H1 (cell line): Measurements from ENCODE around the gene TNRC6B. TPM values are rescaled to one million over a fixed set of nuclear protein-coding genes. Genes with fewer than 3 reads are reported as not detected.

ENCODE experiments used
- CTCF ChIA-PET: fragments of 300-600 bp; sonication (Branson Sonifier 250); formaldehyde crosslinking; loops from one replicate; lab custom pipeline; 2021; ENCODE audit not compliant: partially characterized antibody; lab: Charles Lee
- POLR2A ChIA-PET: fragments of 300-600 bp; sonication (Branson Sonifier 250); formaldehyde crosslinking; loops from one replicate; lab custom pipeline; 2021; ENCODE audit warnings: inconsistent platforms; ENCODE audit not compliant: partially characterized antibody; lab: Charles Lee
- DNase-seq, 2 experiments: peaks; one replicate each; pipeline versions ENCODE4 v3.0.0 to v3.0.0-alpha.2; 2010 to 2022; ENCODE audit warnings: low spot score in 2 of 2, low read depth in 1 of 2, mixed read lengths in 1 of 2
- FAIRE-seq: peaks from 2 replicates; lab custom pipeline; 2011; peaks lifted over from hg19 to GRCh38; lab: Jason Lieb, UNC
- H2AFZ ChIP-seq: 2 replicates; pipeline ENCODE4 v1.8.1; 2012; ENCODE audit warnings: low read length, inconsistent platforms
- H2AK5ac ChIP-seq: 2 replicates; pipeline ENCODE4 v1.6.1; 2013; ENCODE audit warnings: low read depth, low read length
- H2BK120ac ChIP-seq: replicated peaks from 2 replicates; pipeline ENCODE3; 2013; ENCODE audit warnings: low read depth, low read length, inconsistent platforms
- H2BK12ac ChIP-seq: 2 replicates; pipeline ENCODE4 v1.6.1; 2013; ENCODE audit warnings: low read depth, low read length
- H2BK15ac ChIP-seq: 2 replicates; pipeline ENCODE4 v1.6.1; 2013; ENCODE audit warnings: low read length
- H2BK20ac ChIP-seq: 2 replicates; pipeline ENCODE4 v1.6.1; 2013; ENCODE audit warnings: low read length
- H2BK5ac ChIP-seq: 2 replicates; pipeline ENCODE4 v1.6.1; 2013; ENCODE audit warnings: low read depth, low read length
- H3K14ac ChIP-seq: 2 replicates; pipeline ENCODE4 v1.6.1; 2013; ENCODE audit warnings: inconsistent platforms; ENCODE audit not compliant: insufficient read length
- H3K18ac ChIP-seq: 2 replicates; pipeline ENCODE4 v1.6.1; 2013; ENCODE audit warnings: low read length; ENCODE audit errors: extremely low read depth
- H3K23ac ChIP-seq: 2 replicates; pipeline ENCODE4 v1.6.1; 2013; ENCODE audit warnings: inconsistent platforms; ENCODE audit not compliant: insufficient read length
- H3K23me2 ChIP-seq: 2 replicates; pipeline ENCODE4 v1.6.1; 2013; ENCODE audit warnings: low read depth, low read length
- H3K27ac ChIP-seq: 2 replicates; pipeline ENCODE4 v1.6.1; 2011; ENCODE audit warnings: low read depth, low read length, inconsistent platforms
- H3K27me3 ChIP-seq, 4 experiments: replicated peaks in 1 of 4; 1 replicate in 1 of 4; 2 replicates in 3 of 4; pipeline versions ENCODE4 v1.6.1 to v1.8.1; 2011 to 2013; ENCODE audit warnings: low read length in 3 of 4, mild to moderate bottlenecking in 3 of 4, inconsistent platforms in 2 of 4, mixed read lengths in 2 of 4, moderate library complexity in 1 of 4; ENCODE audit not compliant: control insufficient read depth in 3 of 4, insufficient read depth in 3 of 4; ENCODE audit errors: extremely low read depth in 1 of 4
- H3K36me3 ChIP-seq, 4 experiments: 2 replicates each; pipeline versions ENCODE4 v1.6.1 to v1.8.1; 2011 to 2013; ENCODE audit warnings: mild to moderate bottlenecking in 4 of 4, low read length in 3 of 4, moderate library complexity in 2 of 4, control low read depth in 1 of 4, inconsistent platforms in 1 of 4; ENCODE audit not compliant: insufficient read depth in 4 of 4, control insufficient read depth in 2 of 4
- H3K4ac ChIP-seq: replicated peaks from 2 replicates; pipeline ENCODE3; 2013; ENCODE audit warnings: low read length, low read depth, mixed read lengths, inconsistent platforms; ENCODE audit not compliant: insufficient read length
- H3K4me1 ChIP-seq, 4 experiments: replicated peaks in 1 of 4; 1 replicate in 1 of 4; 2 replicates in 3 of 4; pipeline versions ENCODE4 v1.6.1 to v1.8.1; 2011 to 2013; ENCODE audit warnings: low read length in 3 of 4, inconsistent platforms in 2 of 4, mixed read lengths in 1 of 4; ENCODE audit not compliant: insufficient read depth in 4 of 4, control insufficient read depth in 3 of 4
- H3K4me2 ChIP-seq, 2 experiments: 2 replicates each; pipeline versions ENCODE4 v1.6.1 to v1.8.1; 2011 to 2013; ENCODE audit warnings: low read depth in 2 of 2, low read length in 2 of 2, control low read depth in 1 of 2, inconsistent platforms in 1 of 2, mild to moderate bottlenecking in 1 of 2; ENCODE audit not compliant: insufficient read depth in 1 of 2
- H3K4me3 ChIP-seq, 4 experiments: fragments of 200-600, 300-600 bp in 1 of 4; sonication (generic), shearing (Covaris generic), sonication (Bioruptor Twin) in 1 of 4; 2 replicates each; pipeline versions ENCODE4 v1.5.1 to v1.8.1; 2011 to 2016; ENCODE audit warnings: low read length in 4 of 4, low read depth in 3 of 4, control low read depth in 2 of 4, inconsistent platforms in 2 of 4, mild to moderate bottlenecking in 2 of 4, mixed read lengths in 1 of 4, moderate library complexity in 1 of 4; ENCODE audit not compliant: insufficient read depth in 2 of 4; ENCODE audit errors: extremely low read depth in 1 of 4
- H3K56ac ChIP-seq: replicated peaks from 2 replicates; pipeline ENCODE3; 2013; ENCODE audit warnings: low read depth, mild to moderate bottlenecking, mixed read lengths, low read length, inconsistent platforms; ENCODE audit not compliant: insufficient read length
- H3K79me1 ChIP-seq: 2 replicates; pipeline ENCODE4 v1.6.1; 2013; ENCODE audit warnings: low read depth, low read length, control low read depth
- H3K79me2 ChIP-seq, 2 experiments: 2 replicates each; pipeline versions ENCODE4 v1.6.1 to v1.8.1; 2012 to 2013; ENCODE audit warnings: low read length in 2 of 2, mild to moderate bottlenecking in 2 of 2, inconsistent platforms in 1 of 2; ENCODE audit not compliant: insufficient read depth in 2 of 2, control insufficient read depth in 1 of 2
- H3K9ac ChIP-seq, 4 experiments: replicated peaks in 1 of 4; 1 replicate in 1 of 4; 2 replicates in 3 of 4; pipeline versions ENCODE4 v1.6.1 to v1.8.1; 2011 to 2013; ENCODE audit warnings: low read depth in 3 of 4, low read length in 3 of 4, control low read depth in 2 of 4, mild to moderate bottlenecking in 2 of 4, moderate library complexity in 2 of 4, inconsistent platforms in 1 of 4; ENCODE audit errors: extremely low read depth in 1 of 4
- H3K9me3 ChIP-seq, 2 experiments: 2 replicates each; pipeline versions ENCODE4 v1.6.1 to v1.8.1; 2012 to 2013; ENCODE audit warnings: mild to moderate bottlenecking in 2 of 2, moderate library complexity in 2 of 2, control low read depth in 1 of 2, inconsistent platforms in 1 of 2, low read depth in 1 of 2, low read length in 1 of 2, mixed read lengths in 1 of 2; ENCODE audit not compliant: insufficient read depth in 2 of 2
- H4K20me1 ChIP-seq, 2 experiments: replicated peaks in 1 of 2; 2 replicates each; pipeline versions ENCODE3 to v1.8.1; 2011 to 2013; ENCODE audit warnings: inconsistent platforms in 2 of 2, low read length in 2 of 2, mild to moderate bottlenecking in 1 of 2; ENCODE audit not compliant: insufficient read depth in 2 of 2, control insufficient read depth in 1 of 2
- H4K5ac ChIP-seq: 2 replicates; pipeline ENCODE4 v1.6.1; 2013; ENCODE audit warnings: low read length, low read depth, mixed read lengths, inconsistent platforms; ENCODE audit not compliant: insufficient read length
- H4K8ac ChIP-seq: 2 replicates; pipeline ENCODE4 v1.8.0; 2013; ENCODE audit warnings: mild to moderate bottlenecking, moderate library complexity, low read length, inconsistent platforms; ENCODE audit not compliant: insufficient read depth; ENCODE audit errors: extremely low read depth
- H4K91ac ChIP-seq: replicated peaks from 2 replicates; pipeline ENCODE3; 2013; ENCODE audit warnings: low read length, mixed read lengths, inconsistent platforms; ENCODE audit not compliant: insufficient read length
- CEBPB ChIP-seq: IDR thresholded peaks from 2 replicates; pipeline ENCODE4 v1.6.1; 2012; ENCODE audit warnings: low read depth, low read length
- CTBP2 ChIP-seq: IDR thresholded peaks from 2 replicates; pipeline ENCODE4 v1.7.0; 2011; ENCODE audit warnings: borderline replicate concordance, mild to moderate bottlenecking, moderate library complexity, mixed read lengths, low read length; ENCODE audit not compliant: insufficient read depth, insufficient read length
- SP1 ChIP-seq: IDR thresholded peaks from 2 replicates; pipeline ENCODE4 v1.6.1; 2011; ENCODE audit warnings: low read depth, low read length
- SP2 ChIP-seq: IDR thresholded peaks from 2 replicates; pipeline ENCODE4 v1.6.1; 2012; ENCODE audit warnings: mild to moderate bottlenecking, low read length, inconsistent platforms
- TCF12 ChIP-seq: IDR thresholded peaks from 2 replicates; pipeline ENCODE4 v1.6.1; 2011; ENCODE audit warnings: low read depth, mild to moderate bottlenecking, low read length
- WGBS, 2 experiments: shearing (Covaris generic) in 1 of 2; methylation state at CpG; one replicate each; pipeline versions ENCODE4 v1.1.6 to v1.1.7; 2013 to 2015; ENCODE audit warnings: low lambda C conversion rate in 2 of 2, mixed read lengths in 2 of 2, inconsistent platforms in 1 of 2, low coverage in 1 of 2, missing lambda C conversion rate in 1 of 2; ENCODE audit not compliant: insufficient replicate concordance in 2 of 2, insufficient coverage in 1 of 2, insufficient read length in 1 of 2; ENCODE audit errors: extremely low coverage in 1 of 2, missing lambda C conversion rate in 1 of 2; 5-methylcytosine and 5-hydroxymethylcytosine counted together
- polyA plus RNA-seq, 7 experiments: library from polyadenylated mRNA; depleted of rRNA in 3 of 7; stranded (reverse) in 5 of 7; unstranded in 2 of 7; fragments of >200 nt in 5 of 7; fragments of 200-250 nt in 2 of 7; gene quantifications; 1 replicate in 5 of 7; 2 replicates in 1 of 7; 4 replicates in 1 of 7; pipeline versions ENCODE4 v1.2.1 to v1.2.3, GENCODE V29; 2011 to 2013; ENCODE audit warnings: missing spikeins in 2 of 7, mixed read lengths in 2 of 7
- total RNA-seq: library from RNA; stranded (reverse); fragmentation: NEBNext Ultra II Directional; extraction: Animal tissue kit (Norgen Biotek cat#: 25700); gene quantifications from 2 replicates; pipeline ENCODE4 v1.2.1, GENCODE V29; 2021

Gene TNRC6B
- total and polyA plus RNA-seq, 2 of the 8 experiments (the other 6 are each of a cell fraction or from before 2014, with no cell fraction given) = 12.5 to 48.9 TPM

- Histone ChIP-seq H3K9me3 (no peaks in the 10 kb centered on the region), H2AFZ (no peak overlapping the region), H3K14ac (no peak overlapping the region), H2BK5ac (no peak overlapping the region), H3K4ac (no peak overlapping the region), H4K91ac (no peak overlapping the region), H3K36me3 (peaks cover 2 to 41% (median 17%) of the 10 kb centered on the region in 4 experiments; a peak in 5 of 8 replicates), H4K5ac (no peak overlapping the region), H3K79me1 (no peaks in the 10 kb centered on the region), H4K20me1 (peaks cover 3 to 5% of the 10 kb centered on the region in 2 experiments), H3K4me2 (no peak overlapping the region), H3K23ac (no peak overlapping the region), H3K4me1 (no peaks in the 10 kb centered on the region), H4K8ac (no peak overlapping the region), H3K27me3 (no peaks in the 10 kb centered on the region), H3K4me3 (no peak overlapping the region), H2BK120ac (no peak overlapping the region), H3K18ac (no peak overlapping the region), H3K27ac (no peak overlapping the region), H3K56ac (no peak overlapping the region), H2BK12ac (no peak overlapping the region), H2BK15ac (no peak overlapping the region), H2BK20ac (no peak overlapping the region), H3K79me2 (peaks cover 0 to 5% of the 10 kb centered on the region in 2 experiments; a peak in 1 of 4 replicates), H3K9ac (no peak overlapping the region), H3K23me2 (no peaks in the 10 kb centered on the region), H2AK5ac (no peak overlapping the region)
- POLR2A ChIA-PET = interaction anchor here (0.6 to 1.4 kb wide), 2 partner anchors 92 to 94 kb away, joined by 3 read pairs; partner anchors contain the start of gene TNRC6B
- TF ChIP-seq SP2 = no peak
- no peak for TF ChIP-seq SP1
- no peak for TF ChIP-seq TCF12
- TF ChIP-seq CTBP2 = no peak
- TF ChIP-seq CEBPB = no peak
- 92% methylated on average over 3 of the region's 3 CpGs; no CpG with 5 or more reads in 1 of the 2 experiments for WGBS, 2 experiments
- DNase-seq (no peak), FAIRE-seq (no peak)
- CTCF ChIA-PET = interaction anchor here (1.4 kb wide), 1 partner anchor 13 kb away, joined by 4 read pairs; no protein-coding TSS in a partner anchor
Measured at GRCh38 chr22:40271440-40271839, 93.7 kb downstream of the TNRC6B start.
